GM18517 (cell line): ENCODE results near the gene RNLS.

Experiments
- ATAC-seq: cut with Tn5 transposase; IDR thresholded peaks from one replicate; pipeline ENCODE4 v1.9.1; 2021; ENCODE audit warnings: mild to moderate bottlenecking, moderate library complexity; ENCODE audit not compliant: unreplicated experiment

The RNLS gene

DNA sequence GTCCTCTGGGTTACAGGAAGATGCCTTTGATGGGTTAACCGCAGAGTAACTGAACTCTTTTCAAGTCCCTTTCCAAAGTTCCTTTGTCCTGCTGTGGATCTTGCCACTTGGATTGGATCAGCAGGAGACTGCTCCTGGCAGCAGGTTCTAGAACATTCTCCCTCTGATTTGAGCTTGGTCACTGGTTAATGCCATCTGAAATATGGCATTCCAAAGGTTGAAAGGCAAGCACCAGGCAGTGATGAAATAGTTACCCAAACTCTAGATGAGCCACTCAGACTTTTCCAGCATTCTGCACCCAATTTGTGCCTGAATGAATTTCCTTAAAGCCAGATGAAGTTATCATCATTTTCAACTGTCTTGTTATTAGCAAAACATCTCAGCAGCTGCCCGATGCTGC is 343.9 kb downstream of the RNLS start:
- no peak for ATAC-seq

DNA sequence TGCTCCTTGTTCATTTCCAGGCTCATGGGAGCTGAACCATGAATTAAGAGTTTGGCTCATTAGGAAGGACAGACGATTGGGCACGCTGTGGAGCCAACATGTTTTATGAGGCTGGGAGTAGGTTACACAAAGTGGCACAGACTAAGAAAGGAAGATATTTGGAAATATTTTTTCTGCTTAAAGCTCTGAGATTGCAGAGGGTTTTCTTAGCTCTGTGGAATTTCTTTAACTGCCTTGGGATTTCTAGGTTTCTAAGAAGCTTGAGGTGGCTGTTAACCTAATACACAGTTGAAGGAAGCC is 344.6 kb downstream of the RNLS start:
- ATAC-seq: no peak

DNA sequence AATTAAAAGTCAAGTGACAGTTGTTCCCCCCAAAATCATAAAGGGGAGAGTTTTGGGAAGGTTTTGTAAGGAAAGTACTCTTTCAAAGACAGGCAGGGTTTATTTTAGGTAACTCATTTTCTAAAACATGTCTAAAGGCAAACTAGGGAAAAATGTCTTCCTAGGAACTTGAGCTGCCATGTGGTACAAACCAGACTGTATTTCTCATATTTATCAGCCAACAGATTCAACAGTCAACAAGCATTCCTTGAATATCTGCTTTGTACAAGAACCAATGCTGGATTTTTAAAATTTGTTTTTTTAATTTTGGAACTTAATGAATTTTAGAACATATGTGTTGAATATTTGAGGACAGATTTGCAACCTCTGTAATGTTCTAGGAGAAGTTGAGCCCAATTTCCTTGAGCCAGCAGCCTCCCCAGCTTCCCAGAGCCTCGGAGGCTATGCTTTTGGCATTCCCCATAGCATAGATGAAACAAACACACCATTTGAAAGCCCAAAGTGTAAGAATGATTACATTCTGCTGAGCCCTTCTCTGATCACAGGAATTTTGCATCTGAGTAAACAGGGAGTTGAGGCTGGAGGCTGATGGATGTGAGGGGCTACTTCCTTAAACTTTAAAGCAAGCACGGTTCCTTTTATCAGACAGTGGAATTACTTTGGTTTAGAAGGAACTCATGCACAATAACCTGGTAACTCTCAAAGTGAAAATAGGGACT is 345.1 kb downstream of the RNLS start:
- no peak for ATAC-seq

DNA sequence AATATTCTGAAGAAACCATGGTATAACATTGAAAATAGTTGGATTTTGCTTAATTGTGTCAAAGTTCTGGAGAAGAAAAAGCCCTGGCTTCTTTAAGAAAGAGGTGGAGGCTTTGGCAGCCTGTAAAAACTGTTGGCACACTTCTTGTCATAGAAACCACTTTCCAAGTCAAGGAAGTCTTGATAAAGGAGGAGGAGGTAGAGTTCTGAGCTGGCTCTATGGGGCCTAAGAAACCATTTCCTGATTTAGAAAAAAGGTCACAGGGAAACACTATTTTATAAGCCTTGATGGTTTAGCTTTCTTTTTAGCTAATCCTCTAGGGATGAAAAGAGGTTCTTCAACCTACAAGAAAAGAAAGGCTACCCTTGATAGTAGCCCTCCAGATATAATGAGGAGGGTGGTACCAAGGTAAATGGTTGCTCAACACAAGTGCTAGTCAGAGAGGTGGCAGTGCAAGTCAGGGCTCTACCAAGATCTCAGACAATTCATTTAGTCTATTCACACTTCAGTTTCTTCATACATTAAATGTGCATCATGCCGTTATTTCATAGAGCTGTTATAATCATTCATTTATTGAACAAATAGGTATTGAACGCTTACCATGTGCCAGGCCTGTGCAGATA is 346.9 kb downstream of the RNLS start:
- no peak for ATAC-seq

DNA sequence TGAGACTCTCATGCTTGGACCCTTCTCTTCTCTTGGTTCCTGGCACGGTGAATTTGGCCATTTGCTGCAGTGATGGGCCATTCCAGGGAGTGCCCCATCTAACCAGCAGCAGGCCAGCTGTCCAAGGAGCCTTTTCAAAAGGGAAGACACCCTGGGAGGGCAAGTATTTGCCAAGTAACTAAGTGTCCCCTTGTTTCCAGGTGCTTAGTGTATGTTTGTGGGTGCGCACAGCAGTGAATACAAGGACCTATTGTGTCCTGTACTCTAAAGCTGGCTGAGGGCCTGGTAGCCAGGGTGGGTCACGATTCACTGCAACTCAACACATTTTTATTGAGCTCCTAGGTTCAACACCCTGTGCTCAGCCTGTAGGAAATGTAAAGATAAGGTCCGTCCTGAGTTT is 348.8 kb downstream of the RNLS start:
- no peak for ATAC-seq

DNA sequence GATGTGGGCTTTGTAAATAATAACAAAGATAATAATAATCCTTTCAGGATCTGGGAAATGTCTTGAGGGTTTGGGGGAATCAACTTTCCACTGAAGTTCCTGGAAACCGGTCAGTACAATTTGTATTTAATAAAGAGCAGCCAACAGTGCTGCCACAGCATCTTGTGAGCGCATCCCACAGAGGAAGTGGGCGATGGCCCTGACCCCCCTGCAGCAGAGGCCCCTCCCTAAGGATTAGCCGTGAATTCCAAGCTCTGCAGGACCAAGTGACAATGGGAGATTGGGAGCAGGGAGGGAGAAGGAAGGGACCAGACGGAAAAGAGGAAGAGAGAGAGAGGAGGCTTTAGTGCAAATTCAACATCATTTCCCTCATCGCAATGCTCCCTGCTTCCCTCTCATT is 349.2 kb downstream of the RNLS start:
- no peak for ATAC-seq

DNA sequence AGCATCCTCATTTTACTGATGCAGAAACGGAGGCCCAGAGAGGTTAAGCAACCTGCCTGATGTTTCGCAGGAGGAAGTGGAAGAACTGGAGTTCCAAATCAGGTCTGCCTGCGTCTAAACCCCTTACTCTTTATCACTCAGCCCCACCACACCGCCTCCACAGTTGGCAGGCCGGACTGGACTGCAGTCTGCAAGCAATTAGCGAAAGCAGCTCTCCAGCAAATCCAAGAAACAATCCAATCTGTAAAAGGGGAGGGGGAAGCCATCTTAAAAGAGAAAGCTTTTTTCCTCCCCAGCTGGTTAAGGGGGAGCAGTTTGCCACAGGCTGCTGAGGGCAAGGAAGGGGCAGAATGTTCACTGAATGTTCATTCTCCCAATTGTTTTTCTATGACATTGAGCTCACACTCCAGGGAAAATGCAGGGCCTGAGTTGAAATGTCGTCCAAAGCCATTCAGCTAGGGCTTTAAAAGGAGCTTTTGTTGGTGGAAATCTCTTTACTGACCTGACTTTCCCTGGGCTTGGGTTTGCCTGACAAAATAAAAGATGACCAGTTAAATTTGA is 350.1 kb downstream of the RNLS start:
- ATAC-seq: no peak

DNA sequence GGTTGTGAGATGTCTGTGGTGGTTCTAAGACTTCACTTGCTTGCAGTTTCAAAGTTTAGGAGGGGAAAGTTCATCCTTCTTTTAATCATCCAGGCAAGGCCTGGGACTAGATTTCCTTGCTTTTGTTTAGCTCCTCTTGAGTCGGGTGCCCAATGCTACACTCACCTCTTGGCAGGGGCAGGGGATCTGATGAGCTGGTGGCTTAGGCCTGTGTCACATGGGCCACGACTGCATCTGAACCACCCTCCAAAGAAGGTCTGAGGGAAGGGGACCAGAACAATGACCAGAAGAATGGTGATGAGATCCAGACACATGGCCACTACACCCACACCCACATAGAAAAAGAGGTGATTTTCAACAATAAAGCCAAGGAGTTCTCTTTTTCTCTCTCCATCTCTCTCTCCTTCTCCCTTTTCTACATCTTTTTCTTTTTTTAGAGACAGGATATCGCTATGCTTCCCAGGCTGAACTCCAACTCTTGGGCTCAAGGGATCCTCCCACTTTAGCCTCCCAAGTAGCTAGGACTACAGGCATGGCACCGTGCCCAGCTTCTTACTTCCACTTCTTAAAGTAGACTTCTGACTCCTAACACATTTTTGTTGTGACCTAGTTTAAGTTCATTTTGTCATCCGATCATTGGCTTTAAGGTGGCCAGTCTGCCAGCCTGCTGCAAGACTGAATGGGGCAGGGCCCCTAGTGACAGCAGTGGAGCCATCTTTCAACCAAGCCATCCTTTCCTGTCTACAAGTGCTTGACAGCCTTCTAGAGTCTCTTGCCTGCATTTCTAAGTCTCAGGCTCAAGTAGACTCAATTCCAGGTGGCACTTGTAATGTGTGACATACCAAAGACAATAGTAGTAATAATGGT is 350.9 kb downstream of the RNLS start:
- ATAC-seq: no peak

DNA sequence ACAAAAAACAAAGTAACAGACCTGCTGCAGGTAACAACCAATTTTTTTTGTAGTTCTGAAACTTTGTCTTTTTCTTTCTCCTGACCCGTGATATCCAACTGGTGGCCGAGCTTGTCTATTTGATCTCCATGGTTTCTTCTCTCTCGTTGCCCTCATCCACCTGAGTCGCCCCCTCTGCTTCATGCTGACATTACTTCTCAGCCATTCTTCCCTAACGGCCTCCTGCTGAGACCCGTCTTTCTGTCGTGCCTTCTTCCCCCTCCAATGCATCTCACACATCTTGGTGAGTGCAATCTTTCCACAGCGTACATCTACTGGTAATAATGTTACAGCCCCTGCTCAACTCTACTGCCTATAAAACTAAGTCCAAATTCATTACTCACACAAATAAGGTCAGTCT is 352.9 kb downstream of the RNLS start:
- ATAC-seq: no peak

DNA sequence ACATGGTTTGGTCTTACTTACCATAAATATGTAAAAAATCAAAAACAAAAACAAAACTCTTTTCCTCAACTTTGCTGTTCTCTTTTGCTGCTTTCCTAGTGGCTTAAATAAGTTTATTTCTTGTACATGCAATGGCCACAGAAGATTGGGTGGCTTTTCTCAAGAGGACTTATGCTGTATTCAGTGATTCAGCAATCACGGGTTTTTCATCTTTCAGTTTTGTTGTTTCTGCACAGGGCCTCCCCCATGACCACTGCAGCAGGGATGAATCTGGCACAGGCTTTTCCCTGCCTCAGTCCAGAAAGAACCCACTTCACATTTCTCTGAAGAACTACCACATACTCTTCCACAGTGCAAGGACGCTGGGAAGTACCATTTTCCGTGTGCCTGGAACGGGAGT is 355.0 kb downstream of the RNLS start:
- ATAC-seq: no peak

DNA sequence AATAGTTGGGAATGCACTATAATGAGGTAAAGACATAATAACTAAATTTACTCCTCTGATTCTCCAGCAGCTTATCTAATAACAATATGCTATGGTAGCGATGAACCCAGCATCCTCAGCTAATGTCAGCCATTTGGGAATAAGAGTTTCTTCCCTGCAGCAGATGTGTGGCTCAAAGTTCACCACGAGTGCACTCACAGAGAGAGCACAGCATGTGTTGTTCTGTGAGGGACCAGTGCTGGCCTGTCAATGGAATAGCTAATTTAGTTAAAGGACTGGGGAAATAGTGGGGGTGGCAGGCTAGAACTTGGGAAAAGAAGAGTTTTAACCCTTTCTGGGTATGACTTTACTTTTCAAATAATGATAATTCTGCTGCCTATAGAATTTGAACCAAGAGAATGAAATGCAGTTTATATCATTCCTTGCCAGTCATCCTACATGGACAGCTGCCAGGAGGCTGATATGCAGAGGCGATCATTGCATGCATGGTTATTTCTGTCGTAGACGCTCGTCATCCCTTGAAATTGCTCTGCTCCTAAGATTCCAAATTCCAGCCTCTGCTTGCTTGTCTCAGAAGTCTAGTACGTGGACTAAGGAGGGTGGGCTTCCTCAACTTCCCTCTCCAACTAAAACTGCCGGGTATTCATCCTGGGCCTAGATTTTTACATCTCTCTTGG is 355.6 kb downstream of the RNLS start:
- no peak for ATAC-seq

DNA sequence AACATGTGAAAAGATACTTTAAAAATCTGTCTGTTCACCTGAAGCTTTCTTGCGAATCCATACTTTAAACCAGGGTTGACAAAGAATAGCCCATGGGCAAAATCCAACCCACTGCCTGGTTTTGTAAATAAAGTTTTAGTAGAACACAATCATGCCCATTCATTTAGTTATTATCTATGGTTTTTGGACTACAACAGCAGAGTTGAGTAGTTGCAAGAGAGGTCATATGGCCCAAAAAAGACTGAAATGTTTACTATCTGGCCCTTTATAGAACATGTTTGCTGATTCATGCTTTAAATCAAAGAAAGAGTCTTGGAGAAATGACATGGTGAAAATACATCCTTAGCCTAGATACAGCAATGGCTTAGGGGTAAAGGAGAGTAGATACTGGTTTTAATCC is 356.2 kb downstream of the RNLS start:
- ATAC-seq: no peak

DNA sequence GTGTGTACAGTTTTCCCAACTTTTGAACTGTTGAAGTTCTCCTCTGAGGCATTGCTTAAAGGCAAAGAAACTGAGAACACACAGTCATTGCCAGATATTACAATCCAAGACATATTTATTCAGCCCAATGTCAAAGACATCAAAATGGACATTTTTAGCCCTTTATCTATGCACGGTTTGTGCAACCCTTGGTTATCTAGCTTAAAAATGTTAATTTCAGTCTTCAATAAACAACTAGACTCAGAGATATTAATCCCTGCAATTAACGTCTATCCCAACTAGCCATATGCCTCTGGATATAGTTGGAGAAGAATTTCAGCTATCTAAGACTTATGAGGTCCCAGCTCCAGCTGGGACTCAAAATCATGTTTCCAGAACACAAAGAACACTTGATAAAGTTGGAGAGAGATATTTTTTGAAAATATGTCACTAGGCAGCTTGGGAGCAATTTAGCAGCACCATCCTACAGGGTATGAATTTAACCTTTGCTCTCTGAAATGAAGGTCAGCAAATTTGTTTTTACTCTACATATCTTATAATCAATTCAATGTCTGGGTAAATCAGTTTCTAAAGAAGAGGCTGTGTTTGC is 357.0 kb downstream of the RNLS start:
- no peak for ATAC-seq
